22Rv1 (cell line): ENCODE data around the gene AFAP1L2.

Source experiments
- CTCF ChIP-seq: fragments of 450-650 bp; IDR thresholded peaks from 2 replicates; pipeline ENCODE4 v1.5.1; 2017; ENCODE audit warnings: mild to moderate bottlenecking
- ZFX ChIP-seq: fragments of 450-650 bp; IDR thresholded peaks from 2 replicates; pipeline ENCODE4 v1.6.1; 2017; ENCODE audit warnings: antibody characterized with exemption, borderline replicate concordance

- TF ChIP-seq CTCF (no peak), ZFX (no peak)
Observed at GRCh38 chr10:114394531-114394930, 9.8 kb downstream of the AFAP1L2 start.
